Measurements from ENCODE around the gene RNF141. TPM values are rescaled to one million over a fixed set of nuclear protein-coding genes. Genes with fewer than 3 reads are reported as not detected.
A peak's percentile ranks its signal among the peaks of the same experiment; 100 is the strongest.

RNF141 gene
- polyA plus RNA-seq, 1 of the 3 experiments (the other 2 are of a cell fraction), result 6.9 TPM

DNA sequence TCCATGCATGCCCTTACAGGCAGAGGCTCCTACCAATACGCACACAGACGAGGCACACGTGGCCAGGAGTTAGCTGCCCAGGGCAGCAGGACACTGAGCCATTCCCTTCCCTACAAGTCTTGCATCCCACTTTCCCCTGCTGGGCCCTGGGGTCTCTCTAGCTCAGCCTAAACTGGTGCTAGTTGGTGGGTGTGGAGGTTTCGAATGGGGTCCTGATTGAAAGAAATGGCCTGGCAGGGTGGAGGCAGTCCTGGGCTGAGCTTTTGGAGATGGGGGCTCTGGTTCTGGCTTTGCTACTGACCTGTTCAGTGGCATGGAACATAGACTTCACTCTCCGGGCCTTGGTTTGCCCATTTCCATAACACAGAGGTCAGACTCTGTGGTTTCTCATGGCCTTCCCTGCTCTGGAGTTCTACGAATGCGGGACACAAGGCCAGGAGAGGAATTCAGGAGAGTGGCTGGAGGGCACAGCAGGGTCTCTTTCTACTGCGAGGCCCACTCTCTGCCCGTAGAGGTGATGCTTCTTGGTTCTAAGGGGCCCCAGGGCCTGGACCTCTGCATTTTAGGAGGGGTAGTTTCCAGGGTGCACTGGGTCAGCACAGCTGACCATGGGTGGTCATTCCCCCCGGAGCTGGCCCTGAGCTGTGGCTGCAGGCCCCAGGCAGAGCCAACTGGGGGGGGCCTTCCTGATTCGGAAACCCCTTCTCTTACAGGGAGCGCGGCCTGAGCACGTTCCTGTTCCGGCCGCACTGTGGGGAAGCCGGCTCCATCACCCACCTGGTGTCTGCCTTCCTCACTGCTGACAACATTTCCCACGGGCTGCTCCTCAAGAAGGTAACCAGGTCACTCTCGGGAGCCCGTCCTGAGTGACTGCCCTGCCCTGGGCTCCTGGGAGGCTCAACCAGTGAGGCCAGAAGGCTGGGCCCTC lies 40.0 kb downstream of the RNF141 start:
- H3K27ac ChIP-seq (ENCODE audit: low read depth in 2 of 2, low read length in 1 of 2), result no peak overlapping the region
- no peak for TF ChIP-seq RCOR1 (IDR thresholded peaks at IDR 0.05; ENCODE audit: low read length)
- TF ChIP-seq EP300 (IDR thresholded peaks at IDR 0.05; ENCODE audit: borderline replicate concordance in 1 of 2, low read depth in 1 of 2, low read length in 1 of 2), result no peak
- no peak for TF ChIP-seq POLR2AphosphoS5 (IDR thresholded peaks at IDR 0.05; ENCODE audit: low read depth, low read length)
- TF ChIP-seq, protein P1, sequence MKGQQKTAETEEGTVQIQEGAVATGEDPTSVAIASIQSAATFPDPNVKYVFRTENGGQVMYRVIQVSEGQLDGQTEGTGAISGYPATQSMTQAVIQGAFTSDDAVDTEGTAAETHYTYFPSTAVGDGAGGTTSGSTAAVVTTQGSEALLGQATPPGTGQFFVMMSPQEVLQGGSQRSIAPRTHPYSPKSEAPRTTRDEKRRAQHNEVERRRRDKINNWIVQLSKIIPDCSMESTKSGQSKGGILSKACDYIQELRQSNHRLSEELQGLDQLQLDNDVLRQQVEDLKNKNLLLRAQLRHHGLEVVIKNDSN (IDR thresholded peaks at IDR 0.05; ENCODE audit: borderline replicate concordance, low read depth), result no peak
- TF ChIP-seq, protein P2, sequence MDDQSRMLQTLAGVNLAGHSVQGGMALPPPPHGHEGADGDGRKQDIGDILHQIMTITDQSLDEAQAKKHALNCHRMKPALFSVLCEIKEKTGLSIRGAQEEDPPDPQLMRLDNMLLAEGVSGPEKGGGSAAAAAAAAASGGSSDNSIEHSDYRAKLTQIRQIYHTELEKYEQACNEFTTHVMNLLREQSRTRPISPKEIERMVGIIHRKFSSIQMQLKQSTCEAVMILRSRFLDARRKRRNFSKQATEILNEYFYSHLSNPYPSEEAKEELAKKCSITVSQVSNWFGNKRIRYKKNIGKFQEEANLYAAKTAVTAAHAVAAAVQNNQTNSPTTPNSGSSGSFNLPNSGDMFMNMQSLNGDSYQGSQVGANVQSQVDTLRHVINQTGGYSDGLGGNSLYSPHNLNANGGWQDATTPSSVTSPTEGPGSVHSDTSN (IDR thresholded peaks at IDR 0.05), result no peak
- no peak for TF ChIP-seq JUND (IDR thresholded peaks at IDR 0.05)
- TF ChIP-seq RAD21 (IDR thresholded peaks at IDR 0.05; ENCODE audit: low read length), result no peak
- TF ChIP-seq EZH2phosphoT487 (IDR thresholded peaks at IDR 0.05; ENCODE audit: borderline replicate concordance, low read depth), result no peak
- no peak for TF ChIP-seq SIN3A (IDR thresholded peaks at IDR 0.05; ENCODE audit: borderline replicate concordance, low read depth, low read length)
- no peak for TF ChIP-seq FOSL2 (IDR thresholded peaks at IDR 0.05; ENCODE audit: borderline replicate concordance, low read depth)
- no peak for TF ChIP-seq MEF2A (IDR thresholded peaks at IDR 0.05; ENCODE audit: borderline replicate concordance, low read depth)
- no peak for TF ChIP-seq FOXJ3 (CRISPR knock-in tag; IDR thresholded peaks at IDR 0.05)
- TF ChIP-seq, protein P3, sequence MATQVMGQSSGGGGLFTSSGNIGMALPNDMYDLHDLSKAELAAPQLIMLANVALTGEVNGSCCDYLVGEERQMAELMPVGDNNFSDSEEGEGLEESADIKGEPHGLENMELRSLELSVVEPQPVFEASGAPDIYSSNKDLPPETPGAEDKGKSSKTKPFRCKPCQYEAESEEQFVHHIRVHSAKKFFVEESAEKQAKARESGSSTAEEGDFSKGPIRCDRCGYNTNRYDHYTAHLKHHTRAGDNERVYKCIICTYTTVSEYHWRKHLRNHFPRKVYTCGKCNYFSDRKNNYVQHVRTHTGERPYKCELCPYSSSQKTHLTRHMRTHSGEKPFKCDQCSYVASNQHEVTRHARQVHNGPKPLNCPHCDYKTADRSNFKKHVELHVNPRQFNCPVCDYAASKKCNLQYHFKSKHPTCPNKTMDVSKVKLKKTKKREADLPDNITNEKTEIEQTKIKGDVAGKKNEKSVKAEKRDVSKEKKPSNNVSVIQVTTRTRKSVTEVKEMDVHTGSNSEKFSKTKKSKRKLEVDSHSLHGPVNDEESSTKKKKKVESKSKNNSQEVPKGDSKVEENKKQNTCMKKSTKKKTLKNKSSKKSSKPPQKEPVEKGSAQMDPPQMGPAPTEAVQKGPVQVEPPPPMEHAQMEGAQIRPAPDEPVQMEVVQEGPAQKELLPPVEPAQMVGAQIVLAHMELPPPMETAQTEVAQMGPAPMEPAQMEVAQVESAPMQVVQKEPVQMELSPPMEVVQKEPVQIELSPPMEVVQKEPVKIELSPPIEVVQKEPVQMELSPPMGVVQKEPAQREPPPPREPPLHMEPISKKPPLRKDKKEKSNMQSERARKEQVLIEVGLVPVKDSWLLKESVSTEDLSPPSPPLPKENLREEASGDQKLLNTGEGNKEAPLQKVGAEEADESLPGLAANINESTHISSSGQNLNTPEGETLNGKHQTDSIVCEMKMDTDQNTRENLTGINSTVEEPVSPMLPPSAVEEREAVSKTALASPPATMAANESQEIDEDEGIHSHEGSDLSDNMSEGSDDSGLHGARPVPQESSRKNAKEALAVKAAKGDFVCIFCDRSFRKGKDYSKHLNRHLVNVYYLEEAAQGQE (IDR thresholded peaks at IDR 0.05; ENCODE audit: low read depth, low read length), result no peak
- TF ChIP-seq, protein P4, sequence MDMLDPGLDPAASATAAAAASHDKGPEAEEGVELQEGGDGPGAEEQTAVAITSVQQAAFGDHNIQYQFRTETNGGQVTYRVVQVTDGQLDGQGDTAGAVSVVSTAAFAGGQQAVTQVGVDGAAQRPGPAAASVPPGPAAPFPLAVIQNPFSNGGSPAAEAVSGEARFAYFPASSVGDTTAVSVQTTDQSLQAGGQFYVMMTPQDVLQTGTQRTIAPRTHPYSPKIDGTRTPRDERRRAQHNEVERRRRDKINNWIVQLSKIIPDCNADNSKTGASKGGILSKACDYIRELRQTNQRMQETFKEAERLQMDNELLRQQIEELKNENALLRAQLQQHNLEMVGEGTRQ (IDR thresholded peaks at IDR 0.05; ENCODE audit: borderline replicate concordance, low read depth, low read length), result no peak
- H4K20me1 ChIP-seq (ENCODE audit: insufficient read depth), result no peaks in the 10 kb centered on the region
- WGBS (ENCODE audit: low lambda C conversion rate), result 95% methylated on average over 14 of the region's 20 CpGs
- H3K4me1 ChIP-seq (ENCODE audit: control insufficient read depth in 1 of 2, insufficient read depth in 2 of 2, low read depth in 1 of 2, low read length in 1 of 2), result no peaks in the 10 kb centered on the region
- H2AFZ ChIP-seq (ENCODE audit: low read depth), result no peak overlapping the region
- no peak overlapping the region for H3K4me2 ChIP-seq
- H3K9me2 ChIP-seq, result no peaks in the 10 kb centered on the region
- H3K9me3 ChIP-seq, result no peaks in the 10 kb centered on the region
- no peaks in the 10 kb centered on the region for H3F3A ChIP-seq (replicated peaks; ENCODE audit: insufficient read depth)
- H3K79me2 ChIP-seq (ENCODE audit: insufficient read depth), result no peaks in the 10 kb centered on the region
- H3K9ac ChIP-seq, result no peak overlapping the region
- H3K27me3 ChIP-seq (ENCODE audit: insufficient read depth), result no peaks in the 10 kb centered on the region
- no peak overlapping the region for H3K4me3 ChIP-seq (ENCODE audit: low read depth in 2 of 2, low read length in 1 of 2)
- ChIA-PET POLR2A (no interaction called here), CTCF (interaction anchor here (1.4 to 1.5 kb wide), 2 partner anchors 22 to 41 kb away, joined by 3 to 4 read pairs; no protein-coding TSS in a partner anchor)
- DNase-seq, result peak; percentile 11
- no peaks in the 10 kb centered on the region for H3K36me3 ChIP-seq (replicated peaks in 1 of 2; ENCODE audit: control insufficient read depth in 1 of 2, insufficient read depth in 2 of 2, low read length in 1 of 2)

Data from SK-N-SH (cell line).